ENCODE results near the gene CKS2. TPM values are rescaled to one million over a fixed set of nuclear protein-coding genes. Genes with fewer than 3 reads are reported as not detected.

Gene CKS2
- total RNA-seq, result 48.7 and 64.0 TPM in 2 replicates

DNA sequence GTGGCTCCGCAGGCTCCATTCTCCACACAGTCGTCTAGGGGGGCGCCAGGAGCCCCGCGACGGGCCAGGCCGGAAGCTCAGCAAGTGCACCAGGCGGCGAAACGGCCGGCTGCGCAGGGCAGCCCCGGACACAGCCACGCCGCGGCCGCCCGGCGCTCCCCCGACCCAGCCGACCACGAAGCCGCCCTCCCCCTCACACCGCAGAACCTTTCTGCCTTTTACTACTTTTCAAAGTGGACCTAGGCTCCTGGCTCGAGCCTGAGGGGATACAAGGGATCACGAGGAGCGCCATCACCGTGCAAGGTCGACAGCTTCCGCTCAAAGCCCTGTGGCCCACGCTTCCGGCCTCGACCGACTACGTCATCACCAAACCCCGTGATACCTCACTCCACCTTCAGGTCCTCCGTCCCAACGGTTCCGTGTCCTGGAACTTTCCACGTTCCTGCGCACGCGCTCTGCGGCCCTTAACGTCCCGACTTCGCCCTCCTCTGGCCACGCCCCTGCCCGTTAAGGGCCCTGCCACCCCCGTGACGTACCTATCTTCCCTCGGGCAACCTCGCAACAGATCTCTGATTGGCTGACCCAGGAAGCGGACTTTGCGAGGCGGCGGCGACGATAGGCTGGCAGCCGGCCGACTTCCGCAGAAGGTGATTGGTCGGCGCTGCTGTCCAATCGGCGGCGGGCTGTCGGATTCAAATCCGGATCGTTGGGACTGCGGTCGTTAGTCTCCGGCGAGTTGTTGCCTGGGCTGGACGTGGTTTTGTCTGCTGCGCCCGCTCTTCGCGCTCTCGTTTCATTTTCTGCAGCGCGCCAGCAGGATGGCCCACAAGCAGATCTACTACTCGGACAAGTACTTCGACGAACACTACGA lies at the start of gene CKS2:
CKS2 (plus strand) TSS at position 721 of the 871 bp plus-strand sequence; CDS start at position 819, 98 bp downstream.

DNA sequence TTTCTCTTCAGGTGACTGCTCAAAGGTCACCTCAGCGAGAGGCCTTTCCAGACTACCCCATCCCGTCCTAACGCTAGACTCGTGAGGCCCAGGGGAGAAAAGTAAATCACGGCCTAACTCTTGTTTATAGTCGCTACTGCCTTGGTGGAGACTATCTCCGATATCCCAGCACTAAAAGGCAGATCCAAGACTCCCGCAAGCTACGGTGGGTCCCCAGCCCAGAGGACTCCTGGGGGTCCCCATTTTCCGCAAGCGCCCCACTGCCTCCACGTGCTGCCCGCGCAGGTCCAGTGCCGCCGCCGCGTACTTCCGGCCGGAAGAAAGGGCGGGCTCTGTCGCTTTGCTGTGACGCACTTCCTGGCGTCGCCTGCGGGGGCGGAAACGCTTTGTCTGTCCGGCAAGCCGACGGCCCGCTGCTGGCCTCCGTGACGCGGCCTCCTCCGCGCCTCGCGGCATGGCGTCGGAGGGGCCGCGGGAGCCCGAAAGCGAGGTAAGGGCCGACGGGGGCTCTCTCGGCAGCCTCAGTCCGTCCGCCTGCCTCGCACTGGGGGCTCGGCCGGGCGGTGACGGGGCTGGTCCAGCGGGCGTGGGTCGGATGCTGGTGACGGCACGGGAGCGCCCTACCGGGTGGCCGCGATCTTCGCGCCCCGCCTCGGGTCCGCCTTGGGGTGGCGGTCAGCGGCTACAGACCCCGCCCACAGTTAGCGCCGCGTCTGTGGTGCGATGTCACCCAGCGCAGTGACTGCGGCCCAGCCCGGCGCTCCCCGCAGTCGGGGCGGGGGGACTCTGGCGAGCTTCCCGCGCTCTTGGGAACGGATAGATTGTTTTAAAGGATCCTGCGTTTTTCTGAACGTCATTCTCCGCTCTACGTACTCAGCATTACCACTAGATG lies 7.4 kb downstream of the CKS2 start, which contains the start of gene SECISBP2:
SECISBP2 (plus strand) TSS at position 378 of the 892 bp plus-strand sequence; CDS start at position 455, 77 bp downstream.

Small RNAs within 50 kb of the gene (small RNA-seq; reads per million reads assigned to genes)
- 0.14 reads per million for gene MIR3153

Other genes starting within 250 kb of the CKS2 start
- gene SHC3, start 132.4 kb upstream of the CKS2 start, total RNA-seq, result 0.43 and 0.79 TPM in 2 replicates
- 32.3 and 37.7 TPM in 2 replicates for gene SECISBP2, start 7.3 kb downstream of the CKS2 start, total RNA-seq
- gene SEMA4D, start 186.9 kb downstream of the CKS2 start, total RNA-seq, result 34.2 and 45.3 TPM in 2 replicates